ENCODE measurements around the gene METTL25.

The METTL25 gene

DNA sequence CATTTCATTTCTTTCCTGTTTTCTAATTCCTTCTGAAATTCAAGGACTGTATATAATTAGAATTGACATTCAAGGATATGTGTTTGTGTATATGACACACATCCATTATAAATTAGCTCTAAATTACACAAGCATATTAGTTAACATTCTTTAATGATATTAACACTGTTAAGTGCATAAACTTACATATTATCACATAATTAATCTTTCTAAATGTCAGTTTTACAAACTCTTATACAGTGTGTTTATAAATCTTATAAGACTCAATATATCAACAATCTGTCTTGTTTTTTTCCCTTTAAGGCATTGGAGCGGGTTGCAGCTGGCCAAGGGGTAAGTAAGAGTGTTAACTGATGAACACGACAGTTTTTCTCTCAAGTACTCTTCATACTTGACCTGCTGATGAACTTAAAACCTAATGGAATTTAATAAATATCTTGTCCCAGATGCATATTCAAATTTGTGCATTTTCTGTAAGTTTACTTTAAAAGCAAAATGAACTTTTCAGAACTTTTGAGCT, 76.1 kb downstream of the METTL25 start:
- no peak overlapping the region for H3K4me3 ChIP-seq (replicated peaks in 1 of 2; ENCODE audit: low read depth in 2 of 2, low read length in 2 of 2)
- no peak for DNase-seq (ENCODE audit: low read depth in 2 of 2)
- TF ChIP-seq, protein P1, sequence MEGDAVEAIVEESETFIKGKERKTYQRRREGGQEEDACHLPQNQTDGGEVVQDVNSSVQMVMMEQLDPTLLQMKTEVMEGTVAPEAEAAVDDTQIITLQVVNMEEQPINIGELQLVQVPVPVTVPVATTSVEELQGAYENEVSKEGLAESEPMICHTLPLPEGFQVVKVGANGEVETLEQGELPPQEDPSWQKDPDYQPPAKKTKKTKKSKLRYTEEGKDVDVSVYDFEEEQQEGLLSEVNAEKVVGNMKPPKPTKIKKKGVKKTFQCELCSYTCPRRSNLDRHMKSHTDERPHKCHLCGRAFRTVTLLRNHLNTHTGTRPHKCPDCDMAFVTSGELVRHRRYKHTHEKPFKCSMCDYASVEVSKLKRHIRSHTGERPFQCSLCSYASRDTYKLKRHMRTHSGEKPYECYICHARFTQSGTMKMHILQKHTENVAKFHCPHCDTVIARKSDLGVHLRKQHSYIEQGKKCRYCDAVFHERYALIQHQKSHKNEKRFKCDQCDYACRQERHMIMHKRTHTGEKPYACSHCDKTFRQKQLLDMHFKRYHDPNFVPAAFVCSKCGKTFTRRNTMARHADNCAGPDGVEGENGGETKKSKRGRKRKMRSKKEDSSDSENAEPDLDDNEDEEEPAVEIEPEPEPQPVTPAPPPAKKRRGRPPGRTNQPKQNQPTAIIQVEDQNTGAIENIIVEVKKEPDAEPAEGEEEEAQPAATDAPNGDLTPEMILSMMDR (IDR thresholded peaks at IDR 0.05; ENCODE audit: low read depth, low read length) = no peak

DNA sequence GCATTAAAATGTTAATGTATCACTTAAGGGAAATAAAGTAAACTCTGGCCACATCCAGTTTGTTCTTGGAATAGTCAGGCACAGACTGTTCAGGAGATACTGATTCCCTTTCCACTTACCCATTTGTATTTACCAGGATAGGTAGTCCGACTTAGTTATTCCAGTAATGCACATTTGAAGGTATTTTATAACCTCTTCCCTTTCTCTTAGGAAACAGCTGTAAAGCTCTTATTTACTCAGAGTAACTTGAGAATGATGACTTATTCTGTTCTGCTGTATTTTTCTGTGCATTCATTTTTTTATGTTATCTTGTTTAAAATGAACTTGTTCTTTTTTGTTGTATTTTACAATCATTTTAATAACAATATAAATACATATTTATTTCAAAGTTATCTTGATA, 78.0 kb downstream of the METTL25 start:
- TF ChIP-seq, protein P1 (IDR thresholded peaks at IDR 0.05; ENCODE audit: low read depth, low read length) = no peak
- H3K4me3 ChIP-seq (replicated peaks in 1 of 2; ENCODE audit: low read depth in 2 of 2, low read length in 2 of 2) = no peak overlapping the region
- DNase-seq (ENCODE audit: low read depth in 2 of 2) = no peak

DNA sequence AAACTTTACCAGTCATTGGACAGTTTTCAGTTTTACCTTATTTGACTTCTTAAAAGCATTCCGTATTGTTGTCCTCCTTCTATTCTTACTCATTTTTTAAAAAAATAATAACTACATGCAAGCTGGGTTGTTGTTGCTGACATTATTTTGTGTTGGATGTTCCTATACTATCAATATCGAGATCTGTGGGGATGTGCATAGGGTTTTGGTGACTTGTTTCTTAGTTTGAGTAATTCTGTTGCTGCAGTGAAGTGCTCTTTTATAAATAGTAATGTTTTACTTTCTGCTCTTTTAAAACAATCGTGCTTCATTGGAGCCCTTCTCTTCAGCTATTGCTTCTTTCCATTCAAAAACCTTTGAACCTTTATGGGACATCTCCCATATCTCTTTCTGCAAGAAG, 79.4 kb downstream of the METTL25 start:
- DNase-seq (ENCODE audit: low read depth in 2 of 2) = no peak
- H3K4me3 ChIP-seq (replicated peaks in 1 of 2; ENCODE audit: low read depth in 2 of 2, low read length in 2 of 2) = no peak overlapping the region
- TF ChIP-seq, protein P1 (IDR thresholded peaks at IDR 0.05; ENCODE audit: low read depth, low read length) = no peak

DNA sequence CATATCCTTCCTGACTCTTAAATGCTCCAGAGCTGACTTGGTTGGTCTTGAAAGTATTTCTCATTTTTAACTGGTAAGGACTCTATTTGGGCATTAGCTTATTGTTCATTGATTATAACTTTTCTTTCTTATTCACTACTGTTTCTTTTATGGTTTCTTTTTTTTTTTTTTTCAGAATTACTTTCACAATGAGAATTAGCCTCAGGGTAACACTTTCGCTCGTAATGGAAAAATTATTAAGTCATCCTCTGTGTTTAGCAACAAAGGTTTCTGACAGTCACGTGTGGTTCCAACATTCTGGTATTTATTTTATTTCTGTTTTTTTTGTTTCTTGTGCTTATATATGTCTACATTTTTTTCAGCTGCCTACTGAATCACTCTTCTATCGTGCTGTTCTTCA, 80.0 kb downstream of the METTL25 start:
- TF ChIP-seq, protein P1 (IDR thresholded peaks at IDR 0.05; ENCODE audit: low read depth, low read length) = no peak
- H3K4me3 ChIP-seq (replicated peaks in 1 of 2; ENCODE audit: low read depth in 2 of 2, low read length in 2 of 2) = no peak overlapping the region
- no peak for DNase-seq (ENCODE audit: low read depth in 2 of 2)

DNA sequence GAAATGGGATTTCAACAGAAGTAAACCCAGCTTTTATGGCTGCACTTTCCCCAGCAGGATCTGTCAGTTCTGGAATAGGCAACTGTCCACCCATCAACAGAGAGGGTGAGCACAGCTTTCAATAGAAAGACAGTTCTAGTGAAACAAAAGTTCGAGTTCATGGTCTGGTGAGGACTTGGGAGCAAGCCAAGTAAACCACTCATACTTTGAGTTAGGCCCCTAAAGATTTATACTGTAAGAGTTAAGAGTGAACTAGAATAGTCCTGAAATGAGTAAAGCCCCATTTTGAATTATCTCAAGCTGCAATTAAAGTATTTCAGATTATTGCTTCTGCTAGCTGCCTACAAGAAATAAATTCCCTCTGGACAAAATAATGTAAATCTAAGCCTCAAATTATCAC, 82.6 kb downstream of the METTL25 start:
- peak in 1 of 2 donors; percentile 3 for DNase-seq (ENCODE audit: low read depth in 2 of 2)
- TF ChIP-seq, protein P1 (IDR thresholded peaks at IDR 0.05; ENCODE audit: low read depth, low read length) = no peak
- no peak overlapping the region for H3K4me3 ChIP-seq (replicated peaks in 1 of 2; ENCODE audit: low read depth in 2 of 2, low read length in 2 of 2)

DNA sequence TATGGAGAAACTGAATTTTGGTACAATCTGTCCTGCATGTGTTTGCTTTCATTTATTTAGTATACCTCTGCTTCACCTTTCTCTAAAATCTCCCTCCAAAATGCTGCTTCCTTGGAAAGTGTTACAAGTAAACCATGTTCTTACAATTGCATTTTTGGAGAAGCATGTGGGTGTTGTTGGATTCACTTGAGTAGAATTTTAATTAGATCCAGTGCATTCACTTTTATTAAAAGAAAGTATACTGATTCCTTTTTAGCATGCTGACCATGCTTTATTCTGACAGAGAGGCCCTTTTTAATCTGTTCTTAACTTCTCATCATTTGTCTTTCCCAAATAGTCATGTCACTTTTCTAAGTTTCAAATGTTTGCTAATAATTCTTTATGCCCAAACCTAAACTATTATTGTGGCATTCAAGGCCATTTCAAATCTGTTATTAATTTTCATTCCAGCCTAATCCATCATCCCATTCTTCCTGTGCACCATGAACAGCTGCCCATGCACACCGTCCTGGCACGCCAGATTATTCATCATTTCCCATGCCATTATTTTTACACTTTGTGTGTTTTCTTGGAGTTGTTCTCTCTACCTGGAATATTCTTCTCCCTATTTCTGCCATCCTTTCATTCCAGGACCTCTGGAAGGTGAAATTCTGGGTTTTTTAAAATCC, 90.7 kb downstream of the METTL25 start:
- no peak for DNase-seq (ENCODE audit: low read depth in 2 of 2)
- no peak overlapping the region for H3K4me3 ChIP-seq (replicated peaks in 1 of 2; ENCODE audit: low read depth in 2 of 2, low read length in 2 of 2)
- TF ChIP-seq, protein P1 (IDR thresholded peaks at IDR 0.05; ENCODE audit: low read depth, low read length) = no peak

DNA sequence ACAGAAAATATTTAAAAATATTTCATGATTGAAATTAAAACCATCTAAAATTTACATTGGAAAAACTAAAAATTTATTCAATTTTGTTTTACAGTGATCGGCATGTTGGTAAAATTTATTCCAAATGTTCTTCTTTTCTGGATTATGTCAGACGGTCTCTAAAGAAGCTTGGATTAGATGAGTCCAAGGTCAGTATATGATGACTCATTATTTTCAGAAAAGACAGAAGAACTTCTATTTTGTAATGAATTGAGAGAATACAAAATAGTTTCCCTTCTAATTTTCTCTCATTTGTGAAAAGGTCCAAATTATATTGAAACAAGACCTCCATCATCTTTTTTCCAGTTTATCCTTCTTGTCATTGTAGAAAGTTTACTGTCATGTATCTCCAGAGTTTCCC, 98.3 kb downstream of the METTL25 start:
- H3K4me3 ChIP-seq (replicated peaks in 1 of 2; ENCODE audit: low read depth in 2 of 2, low read length in 2 of 2) = no peak overlapping the region
- no peak for DNase-seq (ENCODE audit: low read depth in 2 of 2)
- TF ChIP-seq, protein P1 (IDR thresholded peaks at IDR 0.05; ENCODE audit: low read depth, low read length) = no peak
